ENCODE measurements around the gene SLC4A4.

SLC4A4 gene

DNA sequence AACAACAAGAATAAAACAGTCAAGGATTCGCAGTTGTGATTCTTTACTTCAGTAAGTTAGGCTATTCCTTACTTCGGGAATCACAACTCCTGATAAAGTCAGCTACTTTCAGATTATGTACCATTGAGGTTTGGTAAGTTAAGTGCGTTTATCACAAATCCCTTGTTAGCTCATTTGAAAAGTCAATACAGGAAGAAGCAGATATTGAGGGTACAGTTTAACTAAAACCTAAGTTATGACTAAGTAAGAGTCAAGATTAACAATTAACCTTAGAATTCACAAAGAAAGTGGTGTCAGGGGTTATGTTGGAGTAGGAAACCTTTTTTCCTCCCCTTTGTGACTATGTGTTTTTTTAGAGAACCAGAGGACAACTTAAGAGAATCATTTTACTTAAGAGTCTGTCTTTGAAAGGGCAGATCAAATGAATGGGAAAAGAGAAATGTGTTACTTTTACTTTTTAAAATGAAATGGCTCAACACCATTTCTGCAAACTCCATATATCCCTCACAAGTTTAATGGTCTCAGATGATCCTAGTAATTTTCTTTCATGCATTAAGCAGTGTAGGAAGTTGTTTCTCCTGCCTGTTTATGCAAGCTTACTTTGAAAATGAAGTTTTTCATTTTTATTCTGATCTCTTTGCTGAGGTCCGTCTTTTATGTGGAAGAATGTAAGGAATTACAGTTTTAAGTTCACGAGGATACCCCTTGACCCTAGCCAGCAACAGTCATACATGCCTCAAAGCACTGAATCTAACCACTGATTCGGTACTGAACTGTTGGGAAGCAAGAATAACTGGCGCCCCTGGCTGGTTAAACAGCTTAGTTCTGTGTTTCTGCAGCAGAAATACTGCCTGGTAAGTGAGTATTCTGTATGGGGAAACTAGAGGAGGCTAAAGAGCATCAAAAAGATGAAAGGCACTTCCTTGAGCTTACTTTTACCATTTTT lies 211.7 kb downstream of the SLC4A4 start:
- DNase-seq, result no peak

DNA sequence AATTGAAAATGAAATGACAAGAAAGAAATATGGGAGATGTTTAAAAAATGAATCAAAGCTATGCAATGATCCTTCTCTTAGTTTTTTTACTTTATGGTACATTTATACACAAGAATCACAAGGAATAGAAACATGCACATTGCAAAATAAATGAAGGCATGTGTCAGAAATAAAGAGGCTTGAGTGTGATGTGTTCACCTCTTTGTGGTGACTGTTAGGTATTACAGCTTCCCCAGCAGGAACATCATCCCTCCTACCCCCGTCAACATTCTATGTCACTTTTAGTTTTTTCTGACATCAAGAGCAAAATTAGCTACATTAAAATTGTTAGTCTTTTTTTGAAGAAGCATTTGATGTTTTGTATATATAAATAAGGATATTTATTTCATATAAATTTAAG lies 214.8 kb downstream of the SLC4A4 start:
- no peak for DNase-seq

DNA sequence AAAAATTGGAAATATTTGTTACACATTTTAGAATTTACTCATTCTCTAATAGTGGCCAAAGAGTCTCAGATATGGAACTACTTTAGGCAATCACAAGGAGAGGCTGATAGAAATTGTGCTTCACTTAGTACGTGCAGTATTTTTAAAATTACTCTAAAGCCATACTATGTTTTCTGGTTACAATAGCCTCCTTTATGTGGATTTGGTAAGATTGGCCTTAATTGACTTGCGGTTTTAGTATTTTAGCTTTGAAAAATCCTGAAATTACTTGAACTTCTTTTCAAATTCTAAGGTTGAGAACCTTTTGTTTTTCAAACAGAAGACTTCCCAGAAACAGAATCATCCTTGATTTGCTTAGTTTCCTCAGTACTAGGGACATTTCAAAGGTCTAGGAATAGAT lies 215.2 kb downstream of the SLC4A4 start:
- DNase-seq, result no peak

DNA sequence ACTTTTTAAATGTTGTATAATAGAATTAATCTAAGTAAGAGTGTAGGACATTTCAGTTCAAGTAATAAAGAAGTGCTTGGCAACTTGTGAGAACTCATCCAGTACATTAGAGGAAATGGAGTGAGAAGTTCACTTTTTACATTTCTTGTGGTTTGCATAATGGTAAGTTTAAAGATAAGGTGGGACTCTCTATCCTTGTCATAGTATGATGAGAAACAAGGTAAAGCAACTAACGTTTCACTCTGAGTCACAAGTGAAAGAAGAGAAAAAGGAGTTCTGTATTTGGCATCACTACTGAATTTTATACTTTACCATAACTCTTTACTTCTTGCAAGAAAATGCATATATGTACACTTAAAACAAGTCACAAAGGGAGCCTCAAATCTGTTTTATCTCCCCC lies 219.4 kb downstream of the SLC4A4 start:
- no peak for DNase-seq

DNA sequence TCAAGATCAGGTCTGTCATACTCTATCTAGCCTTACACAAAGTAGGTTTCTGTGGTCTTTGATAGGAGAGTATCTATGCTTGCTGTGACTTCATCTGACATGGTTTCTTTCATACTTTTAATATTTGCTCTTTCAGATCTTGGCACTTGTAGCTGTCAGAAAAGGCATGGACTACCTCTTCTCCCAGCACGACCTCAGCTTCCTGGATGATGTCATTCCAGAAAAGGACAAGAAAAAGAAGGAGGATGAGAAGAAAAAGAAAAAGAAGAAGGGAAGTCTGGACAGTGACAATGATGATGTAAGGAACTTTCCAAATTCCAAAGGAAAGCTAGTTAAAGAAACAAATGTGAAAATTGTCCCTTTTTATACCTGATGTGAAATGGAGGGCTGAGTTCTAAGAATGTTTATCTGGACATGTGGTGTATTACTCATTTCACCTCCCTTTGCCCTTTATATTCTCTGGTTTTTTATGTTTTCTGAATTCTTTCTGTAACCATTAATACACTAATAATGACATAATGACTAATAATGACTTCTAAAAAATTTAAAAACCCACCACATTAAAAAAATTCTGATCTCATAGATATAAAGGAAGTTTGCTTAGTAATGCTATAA lies 221.2 kb downstream of the SLC4A4 start:
- no peak for DNase-seq

DNA sequence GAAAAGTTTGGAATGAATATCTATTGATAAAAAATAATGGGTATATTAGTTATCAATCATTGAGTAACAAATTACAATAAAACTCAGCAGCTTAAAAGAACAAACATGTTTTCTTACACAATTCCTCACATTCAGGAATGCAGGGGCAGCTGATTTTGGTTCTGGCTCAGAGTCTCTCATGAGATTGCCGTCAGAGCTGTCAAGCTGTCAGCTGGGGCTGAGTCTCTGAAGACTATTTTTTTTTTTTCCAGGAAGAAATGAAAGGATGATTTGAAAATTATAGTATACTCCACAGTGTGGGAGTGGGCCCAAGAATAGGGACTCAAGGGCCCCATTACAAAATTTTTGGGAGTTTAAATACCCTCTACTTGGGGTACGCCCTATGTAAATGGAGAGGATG lies 226.0 kb downstream of the SLC4A4 start:
- no peak for DNase-seq

DNA sequence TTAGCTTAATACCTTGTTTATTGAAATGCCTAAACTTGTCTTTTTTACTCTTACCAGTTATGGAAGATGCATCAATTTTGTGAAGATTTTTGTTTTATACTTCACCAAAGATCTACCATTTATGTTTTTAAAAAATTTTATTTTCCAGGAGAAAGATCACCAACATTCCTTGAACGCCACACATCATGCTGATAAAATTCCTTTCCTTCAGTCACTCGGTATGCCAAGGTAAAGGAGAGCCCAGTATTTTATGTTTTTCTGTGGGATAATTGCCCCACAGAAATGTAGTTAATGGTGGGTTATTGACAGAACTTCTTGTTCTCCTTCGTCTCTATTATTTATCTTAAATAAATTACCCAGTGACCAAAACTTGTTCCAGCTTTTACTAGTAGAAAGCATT lies 228.0 kb downstream of the SLC4A4 start:
- DNase-seq, result no peak

DNA sequence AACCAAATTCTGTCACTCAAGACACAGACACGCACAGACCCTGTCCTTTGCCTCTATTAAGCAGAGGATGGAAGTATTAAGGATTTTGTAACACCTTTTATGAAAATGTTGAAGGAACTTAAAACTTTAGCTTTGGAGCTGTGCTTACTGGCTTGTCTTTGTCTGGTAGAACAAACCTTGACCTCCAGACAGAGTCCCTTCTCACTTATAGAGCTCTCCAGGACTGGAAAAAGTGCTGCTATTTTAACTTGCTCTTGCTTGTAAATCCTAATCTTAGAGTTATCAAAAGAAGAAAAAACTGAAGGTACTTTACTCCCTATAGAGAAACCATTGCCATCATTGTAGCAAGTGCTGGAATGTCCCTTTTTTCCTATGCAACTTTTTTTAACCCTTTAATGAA lies 229.3 kb downstream of the SLC4A4 start:
- no peak for DNase-seq

DNA sequence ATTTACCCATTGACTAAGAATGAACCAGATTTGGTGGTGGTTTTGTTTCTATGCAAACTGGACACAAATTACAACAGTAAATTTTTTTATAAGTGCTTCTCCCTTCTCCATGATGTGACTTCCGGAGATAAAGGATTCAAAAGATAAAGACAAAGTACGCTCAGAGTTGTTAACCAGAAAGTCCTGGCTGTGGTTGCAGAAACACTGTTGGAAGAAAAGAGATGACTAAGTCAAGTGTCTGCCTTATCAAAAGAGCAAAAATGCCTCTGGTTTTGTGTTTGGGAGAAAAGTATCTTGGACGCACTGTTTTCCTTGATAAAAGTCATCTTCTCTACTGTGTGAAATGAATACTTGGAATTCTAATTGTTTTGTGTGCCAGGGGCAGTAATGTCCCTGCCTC lies 231.7 kb downstream of the SLC4A4 start:
- no peak for DNase-seq

DNA sequence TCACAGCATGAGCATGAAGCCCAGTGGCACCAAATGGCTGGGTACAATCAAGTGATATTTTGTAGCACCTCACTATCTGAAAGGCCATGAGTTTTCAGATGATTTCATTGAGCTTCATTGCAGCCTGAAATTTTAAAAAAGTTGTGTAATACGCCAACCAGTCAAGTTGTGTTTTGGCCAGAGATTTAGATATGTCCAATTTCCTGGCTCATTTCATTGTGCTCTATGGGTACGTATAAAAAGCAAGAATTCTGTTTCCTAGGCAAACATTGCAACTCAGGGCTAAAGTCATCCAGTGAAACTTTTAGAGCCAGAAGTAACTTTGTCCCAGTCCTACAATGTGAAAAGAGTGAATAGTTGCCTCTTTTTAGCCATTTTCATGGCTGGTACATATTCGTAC lies 232.5 kb downstream of the SLC4A4 start:
- DNase-seq, result no peak

DNA sequence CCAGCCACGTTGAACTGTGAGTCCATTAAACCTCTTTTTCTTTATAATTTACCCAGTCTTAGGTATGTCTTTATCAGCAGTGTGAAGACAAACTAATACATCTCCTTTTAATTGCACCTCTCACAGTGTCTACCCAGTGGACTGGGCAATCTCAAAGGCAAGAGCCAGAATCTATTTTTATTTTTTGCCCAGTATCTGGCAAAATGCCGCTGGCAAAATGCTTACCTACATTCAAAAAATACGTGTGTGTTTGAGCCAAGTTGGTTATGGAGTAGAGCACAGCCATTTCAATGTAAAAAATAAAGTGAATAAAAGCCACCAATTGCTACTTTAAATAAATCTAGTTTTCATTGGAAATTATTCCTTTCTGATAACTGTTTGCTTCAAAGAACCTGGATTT lies 245.2 kb downstream of the SLC4A4 start:
- DNase-seq, result no peak

DNA sequence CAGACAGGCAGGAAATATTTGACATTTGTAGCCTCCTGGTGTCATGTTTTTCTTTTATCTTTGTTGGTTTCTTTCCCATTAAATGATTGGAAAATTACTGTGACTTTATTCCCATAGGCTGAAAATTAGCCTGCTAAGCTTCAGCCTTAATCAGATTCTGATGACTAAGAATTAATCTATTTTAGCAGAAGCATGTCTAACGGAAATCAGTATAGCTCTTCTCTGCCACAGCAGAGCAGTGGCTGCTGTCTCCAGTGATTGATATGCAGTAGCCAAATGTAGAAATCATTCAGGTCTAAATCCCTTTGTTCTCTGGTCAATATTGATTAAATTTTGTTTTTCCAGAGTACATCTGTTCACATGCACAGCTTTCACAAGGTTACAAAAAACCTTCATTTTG lies 245.8 kb downstream of the SLC4A4 start:
- DNase-seq, result no peak

DNA sequence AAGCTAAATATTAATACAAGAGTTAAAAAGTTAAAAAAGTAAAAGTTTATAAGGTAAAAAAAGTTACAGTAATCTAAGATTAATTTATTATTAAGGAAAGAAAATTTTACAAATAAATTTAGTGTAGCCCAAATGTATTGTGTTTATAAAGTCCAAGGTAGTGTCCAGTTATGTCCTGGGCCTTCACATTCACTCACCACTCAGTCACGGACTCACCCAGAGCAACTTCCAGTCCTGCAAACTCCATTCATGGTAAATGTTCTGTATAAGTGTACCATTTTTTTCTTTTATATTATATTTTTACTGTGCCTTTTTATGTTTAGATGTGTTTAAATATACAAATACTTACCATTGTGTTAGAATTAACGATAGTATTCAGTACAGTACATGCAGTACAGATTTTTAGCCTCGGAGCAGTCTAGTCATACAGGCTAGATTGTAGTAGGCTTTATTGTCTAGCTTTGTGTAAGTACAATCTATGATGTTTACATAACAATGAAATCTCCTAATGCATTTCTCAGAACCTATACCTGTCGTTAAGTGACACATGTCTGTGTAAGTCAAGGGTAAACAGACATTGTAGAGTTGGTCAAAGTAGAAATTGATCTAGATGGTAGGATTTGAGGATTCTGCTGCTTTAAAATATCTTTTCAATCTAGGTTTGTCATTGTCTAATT lies 247.4 kb downstream of the SLC4A4 start:
- no peak for DNase-seq

DNA sequence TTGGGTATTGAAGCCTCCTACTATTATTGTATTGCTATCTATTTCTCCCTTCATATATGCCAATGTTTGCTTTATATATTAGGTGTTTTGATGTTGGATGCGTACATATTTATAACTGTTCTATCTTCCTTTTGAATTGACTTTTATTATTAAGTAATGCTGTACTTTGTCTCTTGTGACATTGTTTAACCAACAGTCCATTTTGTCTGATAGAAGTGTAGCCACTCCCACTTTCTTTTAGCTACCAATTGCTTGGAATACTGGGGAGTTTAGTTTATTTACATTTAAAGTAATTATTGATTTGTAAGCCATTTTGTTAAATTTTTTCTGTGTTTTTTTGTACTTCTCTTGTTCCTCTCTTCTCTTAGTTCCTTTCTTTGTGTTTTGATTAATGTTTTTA lies 249.2 kb downstream of the SLC4A4 start:
- no peak for DNase-seq

DNA sequence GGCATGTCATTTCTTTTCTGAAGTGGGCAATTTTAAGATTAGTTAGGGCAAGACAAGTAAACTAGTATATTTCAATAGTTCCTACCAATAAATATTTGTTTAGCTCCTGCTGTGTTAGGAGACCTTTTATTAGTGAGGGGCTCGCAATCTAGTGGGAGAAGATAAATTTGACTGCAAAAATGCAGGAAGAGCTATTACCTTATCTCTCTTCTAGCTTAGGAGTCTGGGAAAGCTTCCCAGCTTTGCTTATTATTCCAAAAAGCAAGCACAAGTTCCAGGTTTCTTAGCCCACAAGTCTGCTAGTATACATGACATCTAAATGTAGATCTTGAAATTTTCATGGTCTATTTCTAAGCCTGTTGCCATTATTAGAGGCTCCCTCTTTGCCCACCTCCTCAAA lies 254.0 kb downstream of the SLC4A4 start:
- no peak for DNase-seq

DNA sequence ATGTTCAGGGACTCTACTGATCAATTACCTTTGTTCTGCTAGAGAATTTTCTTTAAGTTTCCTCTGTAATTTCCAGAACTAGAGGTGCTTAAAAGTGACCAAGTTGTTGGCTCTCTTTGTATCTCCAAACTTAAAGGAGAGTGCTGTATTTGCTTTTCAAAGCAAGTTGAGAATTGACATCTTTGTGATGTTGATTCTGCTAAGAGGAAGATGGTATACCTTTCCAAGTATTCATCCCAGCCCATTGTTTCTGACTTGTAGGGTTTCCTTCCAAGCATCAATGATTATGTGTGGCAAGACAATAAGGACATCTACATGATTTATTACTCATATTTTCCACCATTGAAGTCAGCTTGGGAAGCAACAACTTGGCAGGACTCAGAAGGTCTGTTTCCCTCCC lies 254.5 kb downstream of the SLC4A4 start:
- DNase-seq, result no peak

DNA sequence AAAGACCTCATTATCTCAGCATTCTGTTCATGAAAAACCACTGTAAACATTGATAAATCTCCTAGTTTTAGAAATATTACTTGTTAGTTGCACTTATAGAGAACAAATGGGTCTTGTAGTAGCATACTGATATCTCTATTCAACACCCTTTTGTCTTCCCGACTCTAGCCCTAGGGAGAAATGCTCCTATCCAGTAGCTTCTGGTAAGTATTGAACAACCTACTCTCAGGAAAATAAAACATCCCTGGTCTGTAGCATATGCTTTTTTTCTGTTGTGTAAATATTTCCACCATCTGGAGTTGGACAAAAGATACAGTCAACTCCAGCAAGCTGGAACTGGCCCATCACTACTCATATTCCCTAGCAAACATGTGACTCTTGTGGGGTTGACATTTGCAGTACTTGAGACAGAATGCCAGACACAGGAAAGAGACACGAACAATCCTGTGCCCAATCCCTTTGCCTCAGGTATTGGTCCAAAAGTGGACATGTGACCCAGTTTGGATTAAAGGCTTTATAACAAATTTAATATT lies 256.8 kb downstream of the SLC4A4 start:
- DNase-seq, result no peak

DNA sequence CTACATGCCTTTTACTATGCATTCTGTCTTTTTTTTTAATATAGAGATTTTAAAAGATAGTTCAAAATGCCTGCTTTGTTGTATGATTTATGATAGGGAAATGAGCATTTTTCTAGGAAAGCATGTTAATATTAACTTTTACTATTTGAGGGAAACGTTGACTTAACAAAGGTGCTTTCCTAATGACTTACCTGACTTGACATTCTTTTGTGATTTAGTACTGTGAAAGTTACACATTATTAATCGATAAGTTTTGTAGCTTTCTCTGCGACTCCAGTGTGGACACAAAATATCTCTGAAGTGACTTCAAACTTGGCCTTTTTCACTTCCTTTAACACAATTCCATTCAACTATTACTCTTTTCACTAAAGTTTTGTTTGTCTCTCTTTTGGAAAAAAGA lies 260.8 kb downstream of the SLC4A4 start:
- DNase-seq, result no peak

DNA sequence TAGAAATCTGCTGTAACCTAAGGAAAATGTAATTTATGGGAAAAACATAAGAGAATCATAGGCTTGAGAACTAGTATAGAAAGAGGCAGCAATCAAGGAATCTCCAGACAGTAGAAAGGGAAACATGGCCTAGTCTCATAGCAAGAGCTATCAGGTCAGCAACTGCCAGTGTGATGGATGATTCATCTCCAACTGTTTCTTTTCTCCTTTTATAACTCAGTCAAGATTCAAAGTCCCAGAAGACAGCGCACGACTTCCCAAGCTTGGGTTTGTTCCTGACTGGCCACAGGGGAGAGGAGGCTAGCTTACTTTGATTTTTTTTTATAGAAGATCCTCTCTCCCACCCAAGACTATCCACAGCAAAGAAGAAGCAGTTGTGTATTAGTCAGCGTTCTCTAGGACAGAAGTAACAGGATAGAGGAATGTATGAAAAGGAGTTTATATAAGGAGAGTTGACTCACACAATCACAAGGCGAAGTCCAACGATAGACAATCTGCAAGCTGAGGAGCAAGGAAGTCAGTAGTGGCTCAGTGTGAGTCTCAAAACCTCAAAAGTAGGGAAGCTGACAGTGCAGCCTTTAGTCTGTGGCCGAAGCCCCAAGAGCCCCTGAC lies 263.6 kb downstream of the SLC4A4 start:
- DNase-seq, result no peak

DNA sequence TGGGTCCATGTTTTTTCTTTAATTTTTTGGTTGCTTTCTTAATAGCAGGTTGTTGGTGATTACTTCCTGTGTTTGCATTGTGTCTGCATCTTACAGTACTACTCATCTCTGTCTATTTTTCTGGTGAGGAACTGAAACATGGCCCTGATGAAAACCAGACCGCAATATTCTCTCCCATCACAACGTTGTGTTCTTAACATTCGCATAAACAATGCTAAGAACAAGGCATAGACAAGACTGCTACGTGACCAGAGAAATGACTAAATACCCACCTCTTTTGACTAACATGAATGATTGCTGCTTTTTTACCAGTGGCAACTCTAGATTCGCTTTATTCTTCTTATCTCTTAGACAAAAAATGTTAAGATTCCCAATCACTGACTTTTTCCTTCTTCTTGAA lies 266.0 kb downstream of the SLC4A4 start:
- DNase-seq, result no peak

DNA sequence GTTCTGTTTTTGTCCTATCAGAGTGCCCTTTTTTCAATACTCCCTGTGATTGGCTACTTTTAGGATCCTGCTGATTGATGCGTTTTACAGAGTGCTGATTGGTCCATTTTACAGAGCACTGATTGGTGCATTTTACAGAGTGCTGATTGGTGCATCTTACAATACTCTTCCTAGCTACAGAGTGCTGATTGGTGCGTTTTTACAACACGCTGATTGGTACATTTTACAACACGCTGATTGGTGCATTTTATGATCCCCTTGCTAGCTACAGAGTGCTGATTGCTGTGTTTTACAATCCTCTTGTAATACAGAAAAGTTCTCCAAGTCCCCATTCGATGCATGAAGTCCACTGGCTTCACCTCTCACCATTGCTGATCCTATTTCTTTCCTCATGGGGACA lies 268.3 kb downstream of the SLC4A4 start:
- no peak for DNase-seq

DNA sequence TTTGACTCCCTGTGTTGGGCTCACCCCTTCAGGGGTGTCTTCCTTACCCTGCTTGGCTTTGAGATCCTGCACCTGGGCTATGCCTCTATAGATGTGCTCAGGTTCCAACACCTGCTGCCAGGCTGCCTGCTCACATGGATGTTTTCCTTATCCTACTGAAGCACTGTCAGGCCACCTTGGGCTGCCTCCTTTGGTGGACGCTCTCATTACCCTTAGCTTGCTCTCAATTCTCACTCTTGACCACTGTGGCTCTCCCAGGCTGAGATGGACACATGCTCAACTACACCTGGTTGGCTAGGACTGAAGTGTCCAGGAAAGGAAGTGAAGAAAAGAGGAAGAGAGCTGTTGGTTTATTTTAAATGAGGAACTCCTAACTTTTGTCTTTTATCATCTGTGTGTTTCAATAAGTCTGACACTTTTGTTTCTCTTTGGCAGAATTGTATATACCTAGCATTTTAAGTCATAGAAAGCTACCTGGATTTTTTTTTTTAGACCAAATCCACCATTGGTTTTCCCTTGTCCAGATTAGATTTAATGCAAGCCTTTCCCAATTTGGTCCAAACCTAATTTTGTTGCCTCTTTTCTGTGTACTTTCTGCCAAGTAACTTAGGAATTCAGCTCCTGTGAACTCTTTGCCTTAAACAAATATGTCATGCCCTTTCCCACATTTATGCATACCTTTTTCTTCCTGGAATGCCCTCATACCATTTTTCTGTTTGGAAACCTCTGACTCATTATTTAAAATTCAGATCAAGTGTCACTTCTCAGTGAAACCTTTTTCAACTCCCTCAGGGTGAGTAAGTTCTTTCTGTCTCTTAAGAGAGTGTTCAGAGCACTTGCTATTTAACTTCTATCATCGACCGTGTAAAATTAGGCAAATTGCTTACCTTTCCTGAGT lies 269.2 kb downstream of the SLC4A4 start:
- no peak for DNase-seq

Data from CD4-positive, alpha-beta T cell treated with Interleukin-17A for 1 hour (primary cell).